ENCODE data around the gene TBRG1. TPM values are rescaled to one million over a fixed set of nuclear protein-coding genes. Genes with fewer than 3 reads are reported as not detected.
A peak's percentile ranks its signal among the peaks of the same experiment; 100 is the strongest.
"Not testable (repeated sequence)": the region's sequence is repeated elsewhere in the genome, so short reads cannot be mapped to it uniquely, and the experiment has no call there.

Gene TBRG1
- polyA plus RNA-seq (ENCODE audit: insufficient read length in 3 of 3), result 10 to 100 TPM; 27.0 to 27.2 (median 27.1) TPM

GRCh38 chr11:124622531-124623451, at the start of gene TBRG1:
Gene TBRG1, plus strand, starts transcription at chr11:124622864. Its CDS starts 220 bp downstream, at chr11:124623084.
- DNase-seq (ENCODE audit: low read depth in 3 of 3, low spot score in 2 of 3), result peak; percentile 83 to 93 (median 89)

DNA sequence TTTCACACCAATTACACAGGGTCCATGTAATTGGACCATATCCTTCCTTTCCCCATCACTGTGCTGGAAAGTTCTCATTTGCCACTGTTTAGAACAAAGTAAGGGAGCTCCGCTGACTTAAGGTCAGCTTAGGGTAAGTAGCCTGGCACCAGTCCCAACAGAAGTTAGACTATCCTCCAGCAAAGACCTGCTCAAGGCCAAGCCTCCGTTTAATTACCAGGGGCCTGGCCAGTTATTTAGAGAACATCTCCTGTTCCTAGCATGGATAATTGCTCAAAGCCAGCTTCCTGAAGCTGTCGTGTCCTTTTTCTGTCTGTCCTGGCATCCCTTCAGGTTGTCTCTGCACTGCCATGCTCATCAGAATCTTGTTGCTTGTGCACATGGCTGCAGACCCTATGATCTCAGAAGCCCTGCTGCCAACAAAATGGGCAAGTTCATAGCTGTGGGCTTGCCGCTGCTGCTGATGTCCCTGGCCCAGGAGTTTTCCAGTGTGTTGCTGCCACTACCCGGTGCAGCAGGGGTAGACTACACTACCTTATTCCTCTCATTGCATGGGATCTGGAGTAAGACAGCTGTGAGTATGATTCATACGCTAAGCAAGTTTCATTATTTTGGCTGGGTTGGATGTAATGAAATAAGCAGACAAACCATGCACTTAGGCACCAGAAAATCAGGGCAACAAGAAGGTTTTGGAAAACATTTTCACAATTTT, 44.8 kb upstream of the TBRG1 start:
- DNase-seq (ENCODE audit: low read depth in 3 of 3, low spot score in 2 of 3), result no peak

DNA sequence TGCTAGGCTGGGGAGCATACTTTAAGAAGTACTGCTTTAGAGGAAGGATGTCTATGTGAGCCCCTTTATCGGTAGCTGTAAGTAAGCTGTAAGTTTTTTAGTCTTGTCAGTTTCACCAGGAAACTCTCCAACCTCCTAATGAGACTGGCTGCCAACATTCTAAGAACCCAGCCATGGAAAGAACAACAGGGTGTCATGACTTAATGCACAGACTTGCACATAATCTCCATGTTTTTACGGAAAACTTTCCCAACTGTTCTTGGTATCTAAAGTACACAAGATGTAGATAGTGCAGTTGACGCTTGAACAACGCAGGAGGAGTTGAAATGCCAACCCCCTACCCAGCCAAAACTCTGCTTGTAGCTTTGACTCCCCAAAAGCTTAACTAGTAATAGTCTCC, 43.9 kb upstream of the TBRG1 start:
- no peak for DNase-seq (ENCODE audit: low read depth in 3 of 3, low spot score in 2 of 3)

GRCh38 chr11:124581817-124582216, 40.8 kb upstream of the TBRG1 start:
- no peak for DNase-seq (ENCODE audit: low read depth in 3 of 3, low spot score in 2 of 3)

- no peak for DNase-seq (ENCODE audit: low read depth in 3 of 3, low spot score in 2 of 3)
Measured at GRCh38 chr11:124582565-124582964, 40.1 kb upstream of the TBRG1 start.

- DNase-seq (ENCODE audit: low read depth in 3 of 3, low spot score in 2 of 3), result no peak
Measured at GRCh38 chr11:124583781-124584180, 38.9 kb upstream of the TBRG1 start.

GRCh38 chr11:124584681-124585372, 37.8 kb upstream of the TBRG1 start:
- no peak for DNase-seq (ENCODE audit: low read depth in 3 of 3, low spot score in 2 of 3)

DNA sequence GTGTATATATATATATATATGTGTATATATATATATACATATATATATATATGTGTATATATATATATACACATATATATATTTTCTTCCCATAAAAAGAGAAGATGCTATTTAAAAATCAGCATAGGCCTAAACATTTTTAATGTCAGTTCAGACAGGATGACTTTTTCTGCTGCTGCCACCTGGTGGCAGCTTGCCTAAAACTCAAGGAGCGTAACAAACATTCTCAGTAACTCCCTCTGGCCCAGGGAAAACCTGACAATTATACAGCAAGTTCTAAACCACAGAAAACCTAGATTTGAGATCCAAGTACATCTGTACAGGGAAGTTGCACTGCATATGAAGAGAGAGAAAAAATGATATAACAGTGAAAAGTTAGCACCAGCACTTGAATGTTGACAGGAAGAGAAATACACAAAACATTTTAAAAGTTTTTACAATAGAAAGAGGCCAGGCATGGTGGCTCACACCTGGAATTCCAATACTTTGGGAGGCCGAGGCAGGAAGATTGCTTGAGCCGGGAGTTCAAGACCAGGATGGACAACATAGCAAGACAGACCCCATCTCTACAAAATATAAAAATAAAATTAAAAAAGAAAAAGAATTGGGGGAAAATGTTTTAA, 36.3 kb upstream of the TBRG1 start:
- DNase-seq (ENCODE audit: low read depth in 3 of 3, low spot score in 2 of 3), result peak; percentile 27 to 38 (median 29)

GRCh38 chr11:124591430-124591829, 31.2 kb upstream of the TBRG1 start:
- DNase-seq (ENCODE audit: low read depth in 3 of 3, low spot score in 2 of 3), result no peak

DNA sequence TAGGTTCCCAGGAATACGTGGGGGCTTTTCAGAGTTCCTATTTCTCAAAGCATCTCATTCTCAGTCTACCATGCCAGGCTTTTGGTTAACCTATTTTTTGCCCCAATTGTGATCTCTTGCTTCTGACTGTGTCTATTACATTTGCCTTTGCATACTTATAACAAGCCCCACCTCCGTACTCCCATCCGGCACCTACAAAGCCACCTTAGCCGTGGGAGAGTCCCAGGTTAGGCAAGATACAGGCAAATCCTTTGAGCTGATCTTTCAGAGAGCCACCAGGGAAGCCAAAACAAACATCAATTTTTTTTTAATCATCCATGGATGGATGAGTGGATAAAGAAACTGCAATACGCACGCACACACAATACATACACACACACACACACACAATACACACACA, 30.0 kb upstream of the TBRG1 start:
- DNase-seq (ENCODE audit: low read depth in 3 of 3, low spot score in 2 of 3), result no peak

- DNase-seq (ENCODE audit: low read depth in 3 of 3, low spot score in 2 of 3), result no peak
Measured at GRCh38 chr11:124595302-124595701, 27.4 kb upstream of the TBRG1 start.

GRCh38 chr11:124597626-124598025, 25.0 kb upstream of the TBRG1 start:
- no peak for DNase-seq (ENCODE audit: low read depth in 3 of 3, low spot score in 2 of 3)

- no peak for DNase-seq (ENCODE audit: low read depth in 3 of 3, low spot score in 2 of 3)
Measured at GRCh38 chr11:124600621-124601320, 21.9 kb upstream of the TBRG1 start.

DNA sequence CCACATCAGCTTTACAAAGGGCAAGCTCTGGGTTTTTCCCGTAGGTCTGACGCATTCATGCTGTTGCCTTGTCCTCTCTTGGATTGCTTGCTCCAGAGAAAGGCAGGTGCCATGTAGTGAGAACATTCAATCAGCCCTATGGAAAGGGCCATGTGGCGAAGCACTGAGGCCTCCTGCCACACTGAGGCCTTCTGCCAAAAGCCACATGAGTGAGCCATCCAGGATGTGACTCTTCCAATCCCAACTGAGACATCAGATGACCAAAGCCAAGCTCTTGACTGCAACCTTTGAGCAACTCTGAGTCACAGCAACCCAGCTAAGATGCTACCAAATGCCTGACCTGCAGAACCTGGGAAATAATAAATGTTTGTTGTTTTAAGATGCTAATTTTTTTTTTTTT, 20.5 kb upstream of the TBRG1 start:
- no peak for DNase-seq (ENCODE audit: low read depth in 3 of 3, low spot score in 2 of 3)

DNA sequence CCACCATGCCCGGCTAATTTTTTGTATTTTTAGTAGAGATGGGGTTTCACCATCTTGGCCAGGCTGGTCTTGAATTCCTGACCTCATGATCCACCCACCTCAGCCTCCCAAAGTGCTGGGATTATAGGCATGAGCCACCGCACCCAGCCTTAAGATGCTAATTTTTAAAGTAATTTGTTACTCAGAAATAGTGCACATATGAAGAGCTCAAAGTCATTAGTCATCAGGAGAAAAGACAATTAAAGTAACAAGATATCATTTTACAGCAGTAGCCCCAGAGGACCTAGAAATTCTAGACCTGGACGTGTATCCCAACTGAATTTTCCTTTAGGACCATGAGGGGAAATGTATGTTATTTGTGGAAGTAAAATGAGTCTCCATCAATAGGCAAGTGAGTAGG, 19.9 kb upstream of the TBRG1 start:
- not testable (repeated sequence) for DNase-seq (ENCODE audit: low read depth in 3 of 3, low spot score in 2 of 3)

DNA sequence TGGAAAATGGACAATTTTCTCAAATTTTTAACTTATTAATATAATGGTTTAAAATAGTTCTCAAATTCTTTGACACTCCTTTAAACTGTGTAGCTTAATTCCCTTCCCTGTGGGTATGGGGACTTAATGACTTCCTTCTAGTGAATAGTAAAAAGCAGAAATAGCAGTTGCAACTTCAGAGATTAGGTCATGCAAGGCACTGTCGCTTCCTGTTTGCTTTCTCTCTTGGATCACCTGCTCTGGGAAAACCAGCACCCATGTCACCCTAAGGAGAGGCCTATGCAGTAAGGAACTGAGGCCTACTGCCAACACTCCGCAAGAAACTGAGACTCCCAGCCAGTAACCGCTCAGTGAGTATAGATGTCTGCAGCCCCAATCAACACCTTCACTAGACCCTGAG, 16.9 kb upstream of the TBRG1 start:
- DNase-seq (ENCODE audit: low read depth in 3 of 3, low spot score in 2 of 3), result no peak

- no peak for DNase-seq (ENCODE audit: low read depth in 3 of 3, low spot score in 2 of 3)
Measured at GRCh38 chr11:124608147-124608546, 14.5 kb upstream of the TBRG1 start.

GRCh38 chr11:124610295-124610694, 12.4 kb upstream of the TBRG1 start:
- DNase-seq (ENCODE audit: low read depth in 3 of 3, low spot score in 2 of 3), result no peak

DNA sequence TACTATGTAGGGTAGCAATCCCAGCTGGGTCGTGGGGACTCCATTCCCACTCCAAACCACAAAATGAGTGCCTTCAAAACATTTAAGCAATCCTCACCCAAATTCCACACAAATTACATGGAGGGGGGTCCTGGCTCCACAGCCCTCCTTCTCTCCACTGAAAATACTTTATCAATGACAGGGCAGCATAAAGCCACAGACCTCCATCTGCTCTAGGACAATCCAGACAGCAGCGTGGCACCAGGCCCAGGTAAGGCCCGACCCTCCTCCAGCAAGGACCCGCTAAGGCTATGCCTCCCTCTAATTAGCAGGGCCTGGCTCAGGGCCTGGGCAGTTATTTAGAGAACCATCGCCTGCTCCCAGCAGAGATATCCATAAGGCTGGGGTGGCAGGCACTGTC, 11.6 kb upstream of the TBRG1 start, which contains the start of gene PANX3:
Gene PANX3 (plus strand): TSS at position 365 of the 400 bp plus-strand sequence. CDS start 129 bp downstream, outside the sequence.
- DNase-seq (ENCODE audit: low read depth in 3 of 3, low spot score in 2 of 3), result no peak

DNA sequence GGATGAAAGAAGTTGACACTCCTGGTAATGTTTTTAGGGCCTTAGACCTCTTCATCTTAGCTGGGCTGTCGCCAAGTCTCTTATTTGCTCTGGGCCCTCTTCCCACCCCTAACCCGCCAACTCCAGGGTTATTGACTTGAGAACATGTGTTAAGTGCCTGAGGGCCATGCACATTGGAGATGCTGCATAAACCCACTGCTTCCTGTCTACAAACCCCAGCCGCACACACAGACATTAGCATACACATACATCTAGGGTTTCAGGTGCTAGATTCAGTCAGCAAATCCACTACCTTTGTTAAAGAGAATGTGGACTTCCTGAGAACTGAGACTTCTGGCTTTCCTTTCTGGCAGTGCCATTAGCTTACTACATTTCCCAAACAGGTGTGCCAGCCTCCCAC, 10.6 kb upstream of the TBRG1 start:
- no peak for DNase-seq (ENCODE audit: low read depth in 3 of 3, low spot score in 2 of 3)
